Testis (tissue), 2 donors: ENCODE data around the gene MYO18B.

ENCODE experiments used
- CTCF ChIP-seq, 3 experiments: fragments of 450-650 bp in 2 of 3; fragments of 200-600 bp in 1 of 3; sonication (generic) in 1 of 3; IDR thresholded peaks; one replicate each; pipeline ENCODE4 v1.5.1; 2016 to 2019; ENCODE audit warnings: antibody characterized with exemption in 3 of 3, mild to moderate bottlenecking in 2 of 3, moderate library complexity in 1 of 3
- POLR2A ChIP-seq: fragments of 450-650 bp; IDR thresholded peaks from one replicate; pipeline ENCODE4 v1.6.1; 2017; ENCODE audit warnings: antibody characterized with exemption, mild to moderate bottlenecking, moderate library complexity

- TF ChIP-seq CTCF (IDR thresholded peaks at IDR 0.05) (no peak), POLR2A (no peak)
Measured at GRCh38 chr22:25693268-25693565, 48.8 kb upstream of the MYO18B start.
